ENCODE data around the gene WDR86. TPM values are rescaled to one million over a fixed set of nuclear protein-coding genes. Genes with fewer than 3 reads are reported as not detected.

The WDR86 gene
- total RNA-seq, 4 donors from 2014 or later: 5.4 to 11.8 (median 9.6) TPM

GRCh38 chr7:151405056-151405455 is 4.8 kb downstream of the WDR86 start:
- TF ChIP-seq CTCF (IDR thresholded peaks at IDR 0.05) (no peak), POLR2A (IDR thresholded peaks at IDR 0.05; ENCODE audit: low read depth) (no peak), EP300 (IDR thresholded peaks at IDR 0.05) (no peak), POLR2AphosphoS5 (IDR thresholded peaks at IDR 0.05) (no peak)
- H3K27ac ChIP-seq (replicated peaks in 1 of 4): peak overlapping the region; percentile 22 to 34 (median 25)
- H3K9me3 ChIP-seq: no peaks in the 10 kb centered on the region
- DNase-seq (ENCODE audit: extremely low spot score): no peak
- peaks cover 11 to 30% (median 21%) of the 10 kb centered on the region in 4 donors for H3K4me1 ChIP-seq
- 82% methylated on average over 9 of the region's 9 CpGs for WGBS
- no peaks in the 10 kb centered on the region for H3K36me3 ChIP-seq
- intact Hi-C loops (cut with DNase I): no loop called here
- peaks cover 10 to 42% (median 14%) of the 10 kb centered on the region in 4 donors for H3K27me3 ChIP-seq
- H3K4me3 ChIP-seq: no peak overlapping the region

- no peak for DNase-seq (ENCODE audit: extremely low spot score)
- TF ChIP-seq CTCF (IDR thresholded peaks at IDR 0.05) (no peak), POLR2A (IDR thresholded peaks at IDR 0.05; ENCODE audit: low read depth) (no peak), POLR2AphosphoS5 (IDR thresholded peaks at IDR 0.05) (peak in 1 of 2 donors; percentile 28), EP300 (IDR thresholded peaks at IDR 0.05) (no peak)
- intact Hi-C loops (cut with DNase I): no loop called here
- Histone ChIP-seq H3K36me3 (no peaks in the 10 kb centered on the region), H3K4me1 (peaks cover 4 to 24% (median 14%) of the 10 kb centered on the region in 4 donors), H3K4me3 (no peak overlapping the region), H3K9me3 (no peaks in the 10 kb centered on the region), H3K27me3 (peaks cover 3 to 40% (median 7%) of the 10 kb centered on the region in 4 donors), H3K27ac (replicated peaks in 1 of 4) (peak overlapping the region; percentile 22 to 37 (median 28))
- WGBS: 65% methylated on average over 16 of the region's 18 CpGs
These were observed 5.4 kb downstream of the WDR86 start for GRCh38 chr7:151404216-151405011.

- Histone ChIP-seq H3K9me3 (no peaks in the 10 kb centered on the region), H3K4me1 (peaks cover 3 to 18% (median 8%) of the 10 kb centered on the region in 4 donors), H3K36me3 (no peaks in the 10 kb centered on the region), H3K27ac (replicated peaks in 1 of 4) (peak overlapping the region in 2 of 4 donors; percentile 16 to 37), H3K27me3 (peaks cover 0 to 33% (median 1%) of the 10 kb centered on the region in 4 donors), H3K4me3 (no peak overlapping the region)
- TF ChIP-seq CTCF (IDR thresholded peaks at IDR 0.05) (no peak), POLR2AphosphoS5 (IDR thresholded peaks at IDR 0.05) (no peak)
- no peak for DNase-seq (ENCODE audit: extremely low spot score)
- intact Hi-C loops (cut with DNase I): no loop called here
- WGBS: 88% methylated on average over 9 of the region's 9 CpGs
These were observed 6.1 kb downstream of the WDR86 start for GRCh38 chr7:151403764-151404163.

- no peak for DNase-seq (ENCODE audit: extremely low spot score)
- Histone ChIP-seq H3K27ac (replicated peaks in 1 of 4) (no peak overlapping the region), H3K36me3 (no peaks in the 10 kb centered on the region), H3K4me3 (no peak overlapping the region), H3K27me3 (peaks cover 0 to 18% (median 0%) of the 10 kb centered on the region in 4 donors), H3K4me1 (peaks cover 3 to 15% (median 7%) of the 10 kb centered on the region in 4 donors), H3K9me3 (no peaks in the 10 kb centered on the region)
- intact Hi-C loops (cut with DNase I): no loop called here
- 97% methylated on average over 16 of the region's 16 CpGs for whole genome bisulfite sequencing
- TF ChIP-seq POLR2A (IDR thresholded peaks at IDR 0.05; ENCODE audit: low read depth) (no peak), POLR2AphosphoS5 (IDR thresholded peaks at IDR 0.05) (no peak), CTCF (IDR thresholded peaks at IDR 0.05) (no peak), EP300 (IDR thresholded peaks at IDR 0.05) (no peak)
These were observed 7.6 kb downstream of the WDR86 start for GRCh38 chr7:151402029-151402835.

Measured in esophagus muscularis mucosa (tissue), 4 donors.